ENCODE data around the gene EPHA3. TPM values are rescaled to one million over a fixed set of nuclear protein-coding genes. Genes with fewer than 3 reads are reported as not detected.
A peak's percentile ranks its signal among the peaks of the same experiment; 100 is the strongest.

The EPHA3 gene
- total and polyA plus RNA-seq, 4 donors = 0.18 to 11.7 (median 1.5) TPM

DNA sequence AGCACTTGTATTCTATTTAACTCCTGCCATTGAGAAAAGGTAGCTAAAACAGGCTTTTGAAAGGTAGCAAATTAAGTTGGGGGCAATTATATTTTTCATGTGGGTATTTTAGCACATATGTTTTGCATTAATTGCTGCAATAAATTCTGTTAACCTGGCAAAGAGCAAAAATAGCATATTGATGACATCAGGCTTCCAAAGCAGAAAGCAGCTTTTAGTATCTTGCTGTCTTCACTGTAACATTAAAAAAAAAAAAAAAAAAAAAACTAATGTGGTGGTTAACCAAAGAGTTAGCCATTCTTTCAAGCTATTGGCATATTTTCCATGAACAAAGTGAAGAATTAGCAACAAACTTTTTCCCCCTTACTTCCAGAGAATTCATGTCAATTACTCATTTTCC lies 9.1 kb downstream of the EPHA3 start:
- ATAC-seq (ENCODE audit: insufficient read depth, low FRiP score) (no peak), DNase-seq (peak in 1 of 3 donors; percentile 24)
- Histone ChIP-seq H3K36me3 (ENCODE audit: control insufficient read depth in 4 of 4, insufficient read depth in 4 of 4, low read length in 4 of 4) (no peaks in the 10 kb centered on the region), H3K4me1 (ENCODE audit: control insufficient read depth in 5 of 5, insufficient read depth in 5 of 5, low read length in 5 of 5) (peaks cover 0 to 18% (median 2%) of the 10 kb centered on the region in 5 donors), H3K9me3 (ENCODE audit: control insufficient read depth in 4 of 4, insufficient read depth in 3 of 4, low read length in 3 of 4) (no peaks in the 10 kb centered on the region), H3K27me3 (ENCODE audit: control insufficient read depth in 3 of 3, insufficient read depth in 3 of 3, low read length in 2 of 3) (peaks cover 0 to 6% (median 2%) of the 10 kb centered on the region in 3 donors), H3K27ac (ENCODE audit: low read depth in 1 of 2, low read length in 1 of 2) (no peak overlapping the region), H3K9ac (ENCODE audit: insufficient read depth in 1 of 2, low read length in 2 of 2) (no peak overlapping the region), H3K4me3 (no peak overlapping the region)
- TF ChIP-seq, protein P1, sequence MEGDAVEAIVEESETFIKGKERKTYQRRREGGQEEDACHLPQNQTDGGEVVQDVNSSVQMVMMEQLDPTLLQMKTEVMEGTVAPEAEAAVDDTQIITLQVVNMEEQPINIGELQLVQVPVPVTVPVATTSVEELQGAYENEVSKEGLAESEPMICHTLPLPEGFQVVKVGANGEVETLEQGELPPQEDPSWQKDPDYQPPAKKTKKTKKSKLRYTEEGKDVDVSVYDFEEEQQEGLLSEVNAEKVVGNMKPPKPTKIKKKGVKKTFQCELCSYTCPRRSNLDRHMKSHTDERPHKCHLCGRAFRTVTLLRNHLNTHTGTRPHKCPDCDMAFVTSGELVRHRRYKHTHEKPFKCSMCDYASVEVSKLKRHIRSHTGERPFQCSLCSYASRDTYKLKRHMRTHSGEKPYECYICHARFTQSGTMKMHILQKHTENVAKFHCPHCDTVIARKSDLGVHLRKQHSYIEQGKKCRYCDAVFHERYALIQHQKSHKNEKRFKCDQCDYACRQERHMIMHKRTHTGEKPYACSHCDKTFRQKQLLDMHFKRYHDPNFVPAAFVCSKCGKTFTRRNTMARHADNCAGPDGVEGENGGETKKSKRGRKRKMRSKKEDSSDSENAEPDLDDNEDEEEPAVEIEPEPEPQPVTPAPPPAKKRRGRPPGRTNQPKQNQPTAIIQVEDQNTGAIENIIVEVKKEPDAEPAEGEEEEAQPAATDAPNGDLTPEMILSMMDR (IDR thresholded peaks at IDR 0.05; ENCODE audit: control extremely low read depth, extremely low read depth) = no peak

DNA sequence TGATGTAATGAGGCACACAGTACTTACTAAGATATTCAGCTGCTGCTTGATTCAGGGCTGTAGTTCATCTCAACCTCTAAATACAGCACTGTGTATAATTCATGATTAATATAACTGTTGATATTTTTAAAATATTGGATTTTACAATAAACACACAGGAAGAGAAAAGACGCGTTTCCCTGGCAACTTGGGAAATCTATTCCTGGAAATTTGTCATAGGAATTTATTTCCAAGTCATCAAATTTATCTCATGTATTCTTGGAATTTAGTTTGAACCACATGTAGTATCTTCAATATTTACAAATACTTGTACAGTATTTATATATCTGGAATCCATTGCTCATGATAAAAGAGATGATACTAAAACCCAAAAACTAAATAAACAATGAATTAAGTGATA lies 30.6 kb downstream of the EPHA3 start:
- Histone ChIP-seq H3K4me1 (ENCODE audit: control insufficient read depth in 5 of 5, insufficient read depth in 5 of 5, low read length in 5 of 5) (peaks cover 0 to 9% (median 0%) of the 10 kb centered on the region in 5 donors), H3K9ac (ENCODE audit: insufficient read depth in 1 of 2, low read length in 2 of 2) (no peak overlapping the region), H3K27ac (ENCODE audit: low read depth in 1 of 2, low read length in 1 of 2) (no peak overlapping the region), H3K9me3 (ENCODE audit: control insufficient read depth in 4 of 4, insufficient read depth in 3 of 4, low read length in 3 of 4) (no peaks in the 10 kb centered on the region), H3K27me3 (ENCODE audit: control insufficient read depth in 3 of 3, insufficient read depth in 3 of 3, low read length in 2 of 3) (no peaks in the 10 kb centered on the region), H3K36me3 (ENCODE audit: control insufficient read depth in 4 of 4, insufficient read depth in 4 of 4, low read length in 4 of 4) (no peaks in the 10 kb centered on the region), H3K4me3 (no peak overlapping the region)
- TF ChIP-seq, protein P1 (IDR thresholded peaks at IDR 0.05; ENCODE audit: control extremely low read depth, extremely low read depth) = no peak
- 71 to 82% methylated on average over 2 of the region's 2 CpGs for WGBS, 2 donors
- no peak for ATAC-seq (ENCODE audit: insufficient read depth, low FRiP score)
- peak in 2 of 3 donors; percentile 46 to 52 for DNase-seq

- DNase-seq (no peak), ATAC-seq (ENCODE audit: insufficient read depth, low FRiP score) (no peak)
- TF ChIP-seq, protein P1 (IDR thresholded peaks at IDR 0.05; ENCODE audit: control extremely low read depth, extremely low read depth) = no peak
- peaks cover 0 to 5% (median 0%) of the 10 kb centered on the region in 5 donors for H3K4me1 ChIP-seq (ENCODE audit: control insufficient read depth in 5 of 5, insufficient read depth in 5 of 5, low read length in 5 of 5)
- no peaks in the 10 kb centered on the region for H3K27me3 ChIP-seq (ENCODE audit: control insufficient read depth in 3 of 3, insufficient read depth in 3 of 3, low read length in 2 of 3)
- no peak overlapping the region for H3K4me3 ChIP-seq
- H3K36me3 ChIP-seq (ENCODE audit: control insufficient read depth in 4 of 4, insufficient read depth in 4 of 4, low read length in 4 of 4) = no peaks in the 10 kb centered on the region
- no peak overlapping the region for H3K9ac ChIP-seq (ENCODE audit: insufficient read depth in 1 of 2, low read length in 2 of 2)
- 68 to 85% methylated on average over 3 of the region's 3 CpGs for WGBS, 2 donors
- no peaks in the 10 kb centered on the region for H3K9me3 ChIP-seq (ENCODE audit: control insufficient read depth in 4 of 4, insufficient read depth in 3 of 4, low read length in 3 of 4)
- H3K27ac ChIP-seq (ENCODE audit: low read depth in 1 of 2, low read length in 1 of 2) = no peak overlapping the region
Measured at GRCh38 chr3:89139870-89140269, 32.4 kb downstream of the EPHA3 start.

DNA sequence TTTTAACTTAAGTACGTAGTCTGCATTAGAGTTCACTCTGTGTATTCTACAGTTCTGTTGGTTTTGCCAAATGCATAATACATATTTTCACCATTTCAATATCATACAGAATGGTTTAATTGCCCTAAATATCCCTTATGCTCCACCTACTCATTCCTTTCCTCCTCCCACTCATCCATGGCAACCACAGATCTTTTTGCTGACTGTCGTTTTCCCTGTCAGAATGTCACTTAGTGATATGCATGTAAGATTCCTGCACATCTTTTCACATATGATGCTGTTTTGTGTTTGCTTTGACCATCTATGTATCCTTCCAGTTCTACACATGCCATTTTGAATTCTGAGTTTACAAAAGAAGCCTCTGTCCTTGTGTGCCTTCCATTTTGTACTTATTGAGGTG lies 36.7 kb downstream of the EPHA3 start:
- H3K27ac ChIP-seq (ENCODE audit: low read depth in 1 of 2, low read length in 1 of 2) = no peak overlapping the region
- ATAC-seq (ENCODE audit: insufficient read depth, low FRiP score) = no peak
- no peaks in the 10 kb centered on the region for H3K4me1 ChIP-seq (ENCODE audit: control insufficient read depth in 5 of 5, insufficient read depth in 5 of 5, low read length in 5 of 5)
- H3K27me3 ChIP-seq (ENCODE audit: control insufficient read depth in 3 of 3, insufficient read depth in 3 of 3, low read length in 2 of 3) = no peaks in the 10 kb centered on the region
- H3K9ac ChIP-seq (ENCODE audit: insufficient read depth in 1 of 2, low read length in 2 of 2) = no peak overlapping the region
- no peaks in the 10 kb centered on the region for H3K9me3 ChIP-seq (ENCODE audit: control insufficient read depth in 4 of 4, insufficient read depth in 3 of 4, low read length in 3 of 4)
- DNase-seq = no peak
- TF ChIP-seq, protein P1 (IDR thresholded peaks at IDR 0.05; ENCODE audit: control extremely low read depth, extremely low read depth) = no peak
- H3K4me3 ChIP-seq = no peak overlapping the region
- no peaks in the 10 kb centered on the region for H3K36me3 ChIP-seq (ENCODE audit: control insufficient read depth in 4 of 4, insufficient read depth in 4 of 4, low read length in 4 of 4)
- 80 to 86% methylated on average over 2 of the region's 2 CpGs for WGBS, 2 donors

Measured in lung (tissue), 12 donors.